Measurements from ENCODE around the gene MCL1. TPM values are rescaled to one million over a fixed set of nuclear protein-coding genes. Genes with fewer than 3 reads are reported as not detected.

MCL1 gene
- total and polyA plus RNA-seq, 2 of the 13 experiments (the other 11 are each of a cell fraction or from before 2014, with no cell fraction given) = 69.5 to 125 TPM

GRCh38 chr1:150579110-150579944 is at the start of gene MCL1 (continued):
- TF ChIP-seq, protein P1, sequence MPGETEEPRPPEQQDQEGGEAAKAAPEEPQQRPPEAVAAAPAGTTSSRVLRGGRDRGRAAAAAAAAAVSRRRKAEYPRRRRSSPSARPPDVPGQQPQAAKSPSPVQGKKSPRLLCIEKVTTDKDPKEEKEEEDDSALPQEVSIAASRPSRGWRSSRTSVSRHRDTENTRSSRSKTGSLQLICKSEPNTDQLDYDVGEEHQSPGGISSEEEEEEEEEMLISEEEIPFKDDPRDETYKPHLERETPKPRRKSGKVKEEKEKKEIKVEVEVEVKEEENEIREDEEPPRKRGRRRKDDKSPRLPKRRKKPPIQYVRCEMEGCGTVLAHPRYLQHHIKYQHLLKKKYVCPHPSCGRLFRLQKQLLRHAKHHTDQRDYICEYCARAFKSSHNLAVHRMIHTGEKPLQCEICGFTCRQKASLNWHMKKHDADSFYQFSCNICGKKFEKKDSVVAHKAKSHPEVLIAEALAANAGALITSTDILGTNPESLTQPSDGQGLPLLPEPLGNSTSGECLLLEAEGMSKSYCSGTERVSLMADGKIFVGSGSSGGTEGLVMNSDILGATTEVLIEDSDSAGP (CRISPR knock-in tag; IDR thresholded peaks at IDR 0.05; ENCODE audit: borderline replicate concordance) = peak; percentile 53; the same call in 1 of the 2 replicates
- TF ChIP-seq ZNF678 (CRISPR knock-in tag; IDR thresholded peaks at IDR 0.05) (0 out of 2 replicates have a peak, but pooled peaks have one; percentile 21), ZNF343 (CRISPR knock-in tag; IDR thresholded peaks at IDR 0.05) (peak; percentile 73; the same call in 1 of the 2 replicates), ZNF274 (CRISPR knock-in tag; IDR thresholded peaks at IDR 0.05) (0 out of 2 replicates have a peak, but pooled peaks have one; percentile 15), TAF1 (CRISPR knock-in tag; IDR thresholded peaks at IDR 0.05) (peak; percentile 93), DZIP1 (CRISPR knock-in tag; IDR thresholded peaks at IDR 0.05) (no peak), ZNF605 (CRISPR knock-in tag; IDR thresholded peaks at IDR 0.05) (peak; percentile 47; the same call in 1 of the 2 replicates), KLF16 (CRISPR knock-in tag; IDR thresholded peaks at IDR 0.05) (peak in 1 of 2 experiments; percentile 92; a peak in 2 of 4 replicates), GTF3A (CRISPR knock-in tag; conservative IDR thresholded peaks at IDR 0.05) (no peak), FOXJ3 (CRISPR knock-in tag; IDR thresholded peaks at IDR 0.05; ENCODE audit: borderline replicate concordance) (peak; percentile 36; the same call in 1 of the 2 replicates), RAD21 (CRISPR knock-in tag; IDR thresholded peaks at IDR 0.05) (peak; percentile 57), ELF4 (CRISPR knock-in tag; IDR thresholded peaks at IDR 0.05; ENCODE audit: borderline replicate concordance) (no peak), NCOA1 (CRISPR knock-in tag; IDR thresholded peaks at IDR 0.05) (0 out of 2 replicates have a peak, but pooled peaks have one; percentile 51), KDM6A (CRISPR knock-in tag; IDR thresholded peaks at IDR 0.05; ENCODE audit: low read depth) (no peak), SMYD3 (CRISPR knock-in tag; IDR thresholded peaks at IDR 0.05) (no peak), ZFY (CRISPR knock-in tag; IDR thresholded peaks at IDR 0.05) (peak; percentile 91), GATAD1 (CRISPR knock-in tag; IDR thresholded peaks at IDR 0.05) (peak; percentile 62), RXRA (CRISPR knock-in tag; IDR thresholded peaks at IDR 0.05) (peak; percentile 52; the same call in 1 of the 2 replicates)
- TF ChIP-seq, protein P2, sequence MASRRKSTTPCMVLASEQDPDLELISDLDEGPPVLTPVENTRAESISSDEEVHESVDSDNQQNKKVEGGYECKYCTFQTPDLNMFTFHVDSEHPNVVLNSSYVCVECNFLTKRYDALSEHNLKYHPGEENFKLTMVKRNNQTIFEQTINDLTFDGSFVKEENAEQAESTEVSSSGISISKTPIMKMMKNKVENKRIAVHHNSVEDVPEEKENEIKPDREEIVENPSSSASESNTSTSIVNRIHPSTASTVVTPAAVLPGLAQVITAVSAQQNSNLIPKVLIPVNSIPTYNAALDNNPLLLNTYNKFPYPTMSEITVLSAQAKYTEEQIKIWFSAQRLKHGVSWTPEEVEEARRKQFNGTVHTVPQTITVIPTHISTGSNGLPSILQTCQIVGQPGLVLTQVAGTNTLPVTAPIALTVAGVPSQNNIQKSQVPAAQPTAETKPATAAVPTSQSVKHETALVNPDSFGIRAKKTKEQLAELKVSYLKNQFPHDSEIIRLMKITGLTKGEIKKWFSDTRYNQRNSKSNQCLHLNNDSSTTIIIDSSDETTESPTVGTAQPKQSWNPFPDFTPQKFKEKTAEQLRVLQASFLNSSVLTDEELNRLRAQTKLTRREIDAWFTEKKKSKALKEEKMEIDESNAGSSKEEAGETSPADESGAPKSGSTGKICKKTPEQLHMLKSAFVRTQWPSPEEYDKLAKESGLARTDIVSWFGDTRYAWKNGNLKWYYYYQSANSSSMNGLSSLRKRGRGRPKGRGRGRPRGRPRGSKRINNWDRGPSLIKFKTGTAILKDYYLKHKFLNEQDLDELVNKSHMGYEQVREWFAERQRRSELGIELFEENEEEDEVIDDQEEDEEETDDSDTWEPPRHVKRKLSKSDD (CRISPR knock-in tag; IDR thresholded peaks at IDR 0.05; ENCODE audit: low read depth) = 0 out of 2 replicates have a peak, but pooled peaks have one; percentile 32
- TF ChIP-seq, protein P3, sequence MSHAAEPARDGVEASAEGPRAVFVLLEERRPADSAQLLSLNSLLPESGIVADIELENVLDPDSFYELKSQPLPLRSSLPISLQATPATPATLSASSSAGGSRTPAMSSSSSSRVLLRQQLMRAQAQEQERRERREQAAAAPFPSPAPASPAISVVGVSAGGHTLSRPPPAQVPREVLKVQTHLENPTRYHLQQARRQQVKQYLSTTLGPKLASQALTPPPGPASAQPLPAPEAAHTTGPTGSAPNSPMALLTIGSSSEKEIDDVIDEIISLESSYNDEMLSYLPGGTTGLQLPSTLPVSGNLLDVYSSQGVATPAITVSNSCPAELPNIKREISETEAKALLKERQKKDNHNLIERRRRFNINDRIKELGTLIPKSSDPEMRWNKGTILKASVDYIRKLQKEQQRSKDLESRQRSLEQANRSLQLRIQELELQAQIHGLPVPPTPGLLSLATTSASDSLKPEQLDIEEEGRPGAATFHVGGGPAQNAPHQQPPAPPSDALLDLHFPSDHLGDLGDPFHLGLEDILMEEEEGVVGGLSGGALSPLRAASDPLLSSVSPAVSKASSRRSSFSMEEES (CRISPR knock-in tag; IDR thresholded peaks at IDR 0.05) = peak; percentile 19; the same call in 1 of the 2 replicates
